ENCODE measurements around the gene MRPS23.

The MRPS23 gene

DNA sequence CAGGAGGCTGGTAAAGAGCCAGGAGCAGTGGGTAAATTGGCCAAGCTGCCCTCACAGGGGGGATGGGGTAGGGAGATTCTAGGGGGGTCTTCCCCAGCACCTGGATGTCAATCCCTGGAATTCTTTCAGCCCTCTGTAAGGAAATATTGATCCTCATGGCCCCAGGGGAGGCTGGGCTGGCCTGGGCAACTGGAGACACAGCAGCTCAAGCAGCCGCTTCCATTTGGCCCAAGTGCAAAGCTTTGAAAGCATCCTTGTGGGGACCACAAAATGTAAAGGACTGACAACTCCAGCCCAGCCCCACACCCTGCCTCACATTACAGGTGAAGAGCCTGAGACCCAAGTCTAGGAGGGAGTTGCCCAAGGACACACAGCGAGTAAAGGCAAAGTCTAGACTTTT is 39.4 kb upstream of the MRPS23 start:
- H3K4me1 ChIP-seq (ENCODE audit: control insufficient read depth, insufficient read depth, low read length): peaks cover 62% of the 10 kb centered on the region
- no peaks in the 10 kb centered on the region for H3K9me3 ChIP-seq (replicated peaks; ENCODE audit: low read length)
- H3K9ac ChIP-seq (ENCODE audit: low read depth, low read length): no peak overlapping the region
- H3K4me3 ChIP-seq (ENCODE audit: low read length): no peak overlapping the region
- no peak overlapping the region for H3K4me2 ChIP-seq (ENCODE audit: low read length)
- peaks cover 10% of the 10 kb centered on the region for H3K36me3 ChIP-seq (ENCODE audit: insufficient read depth, low read length)
- H3K27me3 ChIP-seq (ENCODE audit: control insufficient read depth, insufficient read depth, low read length): no peaks in the 10 kb centered on the region

DNA sequence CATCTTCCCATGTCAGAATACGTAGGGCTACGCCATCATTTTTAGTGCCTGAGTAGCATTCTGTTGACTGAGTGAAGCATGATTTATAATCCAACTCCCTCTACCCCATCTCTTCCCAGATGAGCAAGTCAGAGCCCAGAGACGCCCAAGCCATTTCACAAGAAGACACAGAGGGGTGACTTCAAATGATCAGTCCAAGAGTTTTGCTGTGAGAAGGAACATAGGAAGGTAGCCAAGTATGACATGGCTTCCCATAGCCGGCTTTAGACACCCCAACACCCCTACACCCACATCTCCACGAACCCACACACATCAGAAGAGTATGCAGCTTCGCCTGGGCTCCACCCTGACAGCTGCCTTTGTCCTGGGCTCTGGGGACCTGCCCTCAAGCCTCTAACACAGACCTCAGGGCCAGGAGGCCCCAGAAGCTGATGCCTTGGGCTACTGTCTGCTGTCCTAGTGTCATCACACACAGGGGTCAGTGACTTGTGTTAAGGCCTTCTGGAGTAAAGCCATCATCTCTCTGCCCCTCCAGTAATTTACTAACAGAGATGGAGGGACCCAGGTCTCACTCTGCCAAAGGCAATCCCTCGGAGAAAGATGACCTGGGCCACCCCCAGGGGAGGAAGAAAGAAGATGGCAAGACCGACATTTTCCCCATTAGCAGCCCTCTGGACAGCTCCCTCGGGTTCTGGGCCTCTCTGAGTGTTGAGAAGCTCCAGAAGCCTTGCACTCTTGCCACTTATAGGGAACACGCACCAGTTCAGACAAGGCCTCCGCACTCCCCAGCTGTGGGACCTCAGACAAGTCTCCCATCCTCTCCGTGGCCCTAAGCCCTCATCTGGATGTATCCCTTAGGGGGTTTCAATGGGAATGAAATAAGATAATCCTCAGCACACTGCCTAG is 38.7 kb upstream of the MRPS23 start:
- peaks cover 14% of the 10 kb centered on the region for H3K36me3 ChIP-seq (ENCODE audit: insufficient read depth, low read length)
- no peak overlapping the region for H3K9ac ChIP-seq (ENCODE audit: low read depth, low read length)
- no peaks in the 10 kb centered on the region for H3K9me3 ChIP-seq (replicated peaks; ENCODE audit: low read length)
- peaks cover 57% of the 10 kb centered on the region for H3K4me1 ChIP-seq (ENCODE audit: control insufficient read depth, insufficient read depth, low read length)
- H3K4me3 ChIP-seq (ENCODE audit: low read length): no peak overlapping the region
- H3K4me2 ChIP-seq (ENCODE audit: low read length): no peak overlapping the region
- H3K27me3 ChIP-seq (ENCODE audit: control insufficient read depth, insufficient read depth, low read length): no peaks in the 10 kb centered on the region

DNA sequence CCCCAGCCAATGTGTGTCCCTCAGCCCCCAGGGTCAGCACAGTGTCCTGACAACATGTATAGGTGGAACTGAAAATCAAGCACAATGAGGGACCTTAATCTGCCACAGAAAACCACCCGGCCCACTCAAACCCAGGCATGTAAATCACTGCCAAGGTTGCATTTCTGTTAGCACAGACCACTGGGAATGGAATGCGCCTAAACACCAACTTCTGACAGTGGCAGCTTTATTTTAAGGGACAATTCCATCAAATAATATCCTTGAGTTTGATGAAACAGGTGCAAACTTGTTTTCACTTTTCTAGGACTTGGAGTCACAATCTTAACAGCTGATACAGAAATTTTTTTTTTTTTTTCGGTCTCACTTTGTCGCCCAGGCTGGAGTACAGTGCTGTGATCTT is 37.3 kb upstream of the MRPS23 start:
- peaks cover 19% of the 10 kb centered on the region for H3K36me3 ChIP-seq (ENCODE audit: insufficient read depth, low read length)
- H3K4me3 ChIP-seq (ENCODE audit: low read length): no peak overlapping the region
- no peaks in the 10 kb centered on the region for H3K9me3 ChIP-seq (replicated peaks; ENCODE audit: low read length)
- peaks cover 45% of the 10 kb centered on the region for H3K4me1 ChIP-seq (ENCODE audit: control insufficient read depth, insufficient read depth, low read length)
- no peak overlapping the region for H3K4me2 ChIP-seq (ENCODE audit: low read length)
- H3K9ac ChIP-seq (ENCODE audit: low read depth, low read length): no peak overlapping the region
- H3K27me3 ChIP-seq (ENCODE audit: control insufficient read depth, insufficient read depth, low read length): no peaks in the 10 kb centered on the region

DNA sequence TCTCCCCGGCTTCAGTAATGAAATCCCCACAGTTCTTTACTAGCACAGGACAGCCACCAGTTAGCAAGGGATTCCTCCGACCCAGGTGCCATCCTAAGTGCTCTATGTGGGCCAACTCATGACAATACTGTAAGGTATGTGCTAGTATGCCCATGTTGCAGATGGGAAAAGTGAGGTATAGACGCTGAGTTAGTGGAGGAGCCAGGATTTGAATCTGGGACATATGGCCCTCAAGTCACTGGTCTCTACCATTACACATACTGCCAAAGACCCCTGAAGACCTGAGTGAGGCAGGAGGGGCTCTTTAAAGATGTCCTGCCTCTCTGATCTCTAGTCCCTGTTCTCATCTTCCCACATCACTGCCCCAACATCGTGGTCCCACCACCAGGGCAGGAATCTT is 36.2 kb upstream of the MRPS23 start:
- Histone ChIP-seq H3K9ac (ENCODE audit: low read depth, low read length) (no peak overlapping the region), H3K4me1 (ENCODE audit: control insufficient read depth, insufficient read depth, low read length) (peaks cover 44% of the 10 kb centered on the region), H3K36me3 (ENCODE audit: insufficient read depth, low read length) (peaks cover 19% of the 10 kb centered on the region), H3K4me3 (ENCODE audit: low read length) (no peak overlapping the region), H3K4me2 (ENCODE audit: low read length) (no peak overlapping the region), H3K9me3 (replicated peaks; ENCODE audit: low read length) (no peaks in the 10 kb centered on the region), H3K27me3 (ENCODE audit: control insufficient read depth, insufficient read depth, low read length) (no peaks in the 10 kb centered on the region)

DNA sequence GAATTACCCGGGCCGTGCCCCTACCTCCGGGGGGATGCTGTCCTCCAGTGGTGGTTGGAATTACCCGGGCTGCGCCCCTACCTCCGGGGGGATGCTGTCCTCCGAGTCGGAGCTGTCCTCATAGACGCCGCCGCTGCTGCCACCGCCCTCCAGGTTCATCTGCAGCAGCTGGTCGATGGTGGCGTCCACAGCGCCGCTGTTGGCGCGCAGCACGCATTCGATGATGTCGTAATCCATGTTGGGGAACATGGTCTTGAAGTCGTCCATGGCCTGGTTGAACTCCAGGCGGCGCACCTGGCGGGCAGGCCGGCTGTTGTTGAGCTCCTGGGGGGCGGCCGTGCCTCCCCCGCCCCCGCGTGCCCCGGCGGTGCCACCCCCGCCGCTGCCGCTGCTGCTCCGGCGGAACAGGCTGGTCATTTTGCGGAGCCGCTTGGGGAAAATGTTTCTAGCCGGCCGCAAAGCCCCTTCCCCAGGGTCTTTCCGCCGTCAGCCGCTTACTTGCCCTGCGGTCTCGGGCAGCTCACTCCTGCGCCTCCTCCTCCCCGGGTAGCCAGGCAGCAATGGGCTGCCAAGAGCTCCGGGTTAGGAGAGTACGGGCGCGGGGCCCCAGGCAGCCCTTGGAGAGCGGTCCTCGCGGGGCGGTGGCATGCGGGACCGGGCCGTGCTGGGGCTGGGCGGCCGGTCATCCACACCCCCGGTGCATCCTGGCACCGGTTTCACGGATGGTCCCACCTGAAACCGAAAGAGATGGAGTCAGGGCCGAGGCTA is 35.5 kb upstream of the MRPS23 start:
- Histone ChIP-seq H3K9me3 (replicated peaks; ENCODE audit: low read length) (no peaks in the 10 kb centered on the region), H3K27me3 (ENCODE audit: control insufficient read depth, insufficient read depth, low read length) (no peaks in the 10 kb centered on the region), H3K4me1 (ENCODE audit: control insufficient read depth, insufficient read depth, low read length) (peaks cover 42% of the 10 kb centered on the region), H3K36me3 (ENCODE audit: insufficient read depth, low read length) (peaks cover 20% of the 10 kb centered on the region), H3K9ac (ENCODE audit: low read depth, low read length) (no peak overlapping the region), H3K4me2 (ENCODE audit: low read length) (no peak overlapping the region), H3K4me3 (ENCODE audit: low read length) (no peak overlapping the region)

DNA sequence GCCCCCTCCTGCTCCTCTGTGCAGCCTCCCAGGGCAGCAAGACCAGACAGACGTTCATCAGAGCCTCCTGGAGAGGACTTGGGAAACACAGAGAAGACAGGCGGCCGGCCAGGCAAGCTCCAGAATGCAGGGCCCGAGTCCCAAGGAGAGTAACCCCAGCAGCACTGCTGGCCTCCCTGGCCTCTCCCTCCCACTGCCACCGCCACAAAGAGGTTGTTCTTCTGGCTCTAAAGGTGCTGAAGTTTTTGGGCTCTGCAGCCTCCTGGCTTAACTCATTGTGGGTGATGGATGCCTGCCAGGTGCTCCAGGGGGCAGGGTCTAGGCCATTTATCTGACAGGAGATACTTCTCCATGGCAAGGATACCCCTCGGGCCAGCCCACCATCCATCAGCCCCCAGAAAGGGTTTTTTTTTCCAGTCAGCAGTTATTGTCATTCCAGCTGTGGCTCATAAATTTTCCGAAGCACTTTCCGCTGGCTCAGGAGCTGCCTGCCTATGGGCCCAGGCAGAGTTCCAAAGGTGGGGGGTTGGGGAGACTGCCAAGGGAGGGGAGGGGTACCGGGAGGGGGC is 32.0 kb upstream of the MRPS23 start:
- Histone ChIP-seq H3K4me3 (ENCODE audit: low read length) (no peak overlapping the region), H3K4me2 (ENCODE audit: low read length) (no peak overlapping the region), H3K9me3 (replicated peaks; ENCODE audit: low read length) (no peaks in the 10 kb centered on the region), H3K36me3 (ENCODE audit: insufficient read depth, low read length) (peaks cover 33% of the 10 kb centered on the region), H3K27me3 (ENCODE audit: control insufficient read depth, insufficient read depth, low read length) (no peaks in the 10 kb centered on the region), H3K9ac (ENCODE audit: low read depth, low read length) (peak overlapping the region; percentile 31), H3K4me1 (ENCODE audit: control insufficient read depth, insufficient read depth, low read length) (peaks cover 45% of the 10 kb centered on the region)

DNA sequence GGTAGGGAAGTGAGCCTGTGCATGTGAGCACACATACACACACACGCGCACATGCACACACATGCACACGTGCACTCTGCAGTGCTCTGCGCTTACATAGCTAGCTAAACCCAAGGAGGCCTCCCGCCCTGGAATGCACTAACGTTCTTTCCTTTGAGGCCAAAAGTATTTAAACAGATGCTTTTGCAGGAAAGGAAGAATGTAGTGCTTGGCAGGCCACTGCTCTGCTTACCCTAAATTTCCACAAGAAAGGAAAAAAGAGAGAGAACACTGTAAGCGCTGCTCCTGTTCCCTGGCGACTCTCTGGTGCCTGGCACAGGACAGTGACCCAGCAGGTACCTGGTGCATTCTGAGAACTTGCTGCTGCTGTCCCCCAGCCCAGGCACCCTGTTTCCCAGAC is 31.3 kb upstream of the MRPS23 start:
- Histone ChIP-seq H3K4me1 (ENCODE audit: control insufficient read depth, insufficient read depth, low read length) (peaks cover 52% of the 10 kb centered on the region), H3K9me3 (replicated peaks; ENCODE audit: low read length) (no peaks in the 10 kb centered on the region), H3K36me3 (ENCODE audit: insufficient read depth, low read length) (peaks cover 40% of the 10 kb centered on the region), H3K9ac (ENCODE audit: low read depth, low read length) (peak overlapping the region; percentile 31), H3K4me2 (ENCODE audit: low read length) (no peak overlapping the region), H3K4me3 (ENCODE audit: low read length) (no peak overlapping the region), H3K27me3 (ENCODE audit: control insufficient read depth, insufficient read depth, low read length) (no peaks in the 10 kb centered on the region)

DNA sequence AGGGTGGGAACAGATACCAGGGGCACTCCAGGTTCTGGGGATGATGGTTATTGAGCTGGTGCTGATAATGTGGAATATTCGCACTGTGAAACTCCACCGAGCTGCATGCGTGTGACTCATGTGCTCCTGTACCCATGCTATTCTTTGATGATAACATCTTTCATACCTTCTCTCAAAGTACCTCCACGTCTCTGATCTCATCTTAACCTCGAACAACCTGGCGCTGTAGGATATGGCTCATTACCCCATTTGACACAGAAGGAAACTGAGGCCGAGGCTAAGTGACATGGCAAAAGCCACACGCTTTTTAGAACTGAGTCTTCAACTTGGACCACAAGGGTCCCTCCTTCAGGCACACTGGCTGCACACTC is 30.2 kb upstream of the MRPS23 start:
- Histone ChIP-seq H3K36me3 (ENCODE audit: insufficient read depth, low read length) (peaks cover 42% of the 10 kb centered on the region), H3K9ac (ENCODE audit: low read depth, low read length) (no peak overlapping the region), H3K4me2 (ENCODE audit: low read length) (no peak overlapping the region), H3K27me3 (ENCODE audit: control insufficient read depth, insufficient read depth, low read length) (no peaks in the 10 kb centered on the region), H3K9me3 (replicated peaks; ENCODE audit: low read length) (no peaks in the 10 kb centered on the region), H3K4me3 (ENCODE audit: low read length) (no peak overlapping the region), H3K4me1 (ENCODE audit: control insufficient read depth, insufficient read depth, low read length) (peaks cover 61% of the 10 kb centered on the region)

DNA sequence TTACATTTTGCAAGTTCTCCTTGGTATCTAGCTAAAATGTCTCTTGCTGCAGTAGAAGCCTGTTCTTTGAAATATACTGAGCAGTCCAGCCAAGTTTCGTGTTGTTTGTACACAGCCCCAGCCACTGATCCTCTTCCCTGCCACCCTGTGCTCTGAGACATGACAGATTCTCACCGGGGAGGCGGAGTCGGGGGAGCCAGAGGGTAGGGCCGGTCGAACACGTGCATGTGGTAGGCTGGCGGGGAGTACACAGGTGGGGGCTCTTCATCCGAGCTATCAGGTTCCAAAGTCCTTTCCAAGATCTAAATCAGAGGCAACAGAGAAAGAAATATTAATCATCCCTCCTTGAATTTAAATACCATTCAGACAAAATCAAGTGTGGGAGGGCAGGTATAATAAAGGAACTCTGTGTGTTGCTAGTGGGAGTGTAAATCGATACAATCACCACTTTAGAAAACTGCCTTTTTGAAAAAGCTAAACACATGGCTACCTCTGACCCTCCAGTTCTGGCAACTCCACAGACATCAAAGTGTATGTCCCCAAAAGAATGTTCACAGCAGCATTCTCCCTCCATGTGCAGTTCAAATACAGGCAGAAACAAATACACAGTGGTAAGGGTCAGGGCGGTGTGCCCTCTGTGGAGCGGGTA is 29.7 kb upstream of the MRPS23 start:
- H3K4me1 ChIP-seq (ENCODE audit: control insufficient read depth, insufficient read depth, low read length): peaks cover 65% of the 10 kb centered on the region
- H3K36me3 ChIP-seq (ENCODE audit: insufficient read depth, low read length): peaks cover 36% of the 10 kb centered on the region
- H3K9me3 ChIP-seq (replicated peaks; ENCODE audit: low read length): no peaks in the 10 kb centered on the region
- H3K9ac ChIP-seq (ENCODE audit: low read depth, low read length): peak overlapping the region; percentile 44
- no peak overlapping the region for H3K4me3 ChIP-seq (ENCODE audit: low read length)
- no peaks in the 10 kb centered on the region for H3K27me3 ChIP-seq (ENCODE audit: control insufficient read depth, insufficient read depth, low read length)
- peak overlapping the region; percentile 3 for H3K4me2 ChIP-seq (ENCODE audit: low read length)

DNA sequence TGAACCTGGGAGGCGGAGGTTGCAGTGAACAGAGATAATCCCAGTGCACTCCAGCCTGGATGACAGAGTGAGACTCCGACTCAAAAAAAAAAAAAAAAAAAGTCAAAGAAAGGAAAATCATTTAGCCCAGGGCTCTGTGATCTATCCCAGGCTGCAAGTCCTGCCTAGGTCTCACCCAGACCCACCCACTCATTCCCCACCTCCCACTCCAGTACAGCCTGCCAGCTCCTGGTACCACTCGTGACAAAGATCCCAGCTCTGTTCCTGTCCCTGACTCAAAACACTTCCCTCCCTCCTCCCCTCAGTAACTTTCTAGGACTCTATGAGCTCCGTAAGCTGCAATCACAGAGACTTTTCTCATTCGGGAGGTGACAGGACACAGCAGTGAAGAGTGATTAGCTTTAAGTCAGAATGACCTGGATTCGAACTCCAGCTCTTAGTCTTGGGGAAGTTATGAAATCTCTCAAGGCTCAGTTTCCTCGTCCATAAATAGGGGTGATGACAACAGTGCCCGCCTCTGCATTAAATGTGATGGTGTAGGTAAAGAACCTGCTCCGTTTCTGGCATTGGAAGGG is 28.0 kb upstream of the MRPS23 start:
- H3K4me2 ChIP-seq (ENCODE audit: low read length): no peak overlapping the region
- H3K4me1 ChIP-seq (ENCODE audit: control insufficient read depth, insufficient read depth, low read length): peaks cover 82% of the 10 kb centered on the region
- H3K9me3 ChIP-seq (replicated peaks; ENCODE audit: low read length): no peaks in the 10 kb centered on the region
- H3K4me3 ChIP-seq (ENCODE audit: low read length): no peak overlapping the region
- no peaks in the 10 kb centered on the region for H3K27me3 ChIP-seq (ENCODE audit: control insufficient read depth, insufficient read depth, low read length)
- peaks cover 43% of the 10 kb centered on the region for H3K36me3 ChIP-seq (ENCODE audit: insufficient read depth, low read length)
- no peak overlapping the region for H3K9ac ChIP-seq (ENCODE audit: low read depth, low read length)

DNA sequence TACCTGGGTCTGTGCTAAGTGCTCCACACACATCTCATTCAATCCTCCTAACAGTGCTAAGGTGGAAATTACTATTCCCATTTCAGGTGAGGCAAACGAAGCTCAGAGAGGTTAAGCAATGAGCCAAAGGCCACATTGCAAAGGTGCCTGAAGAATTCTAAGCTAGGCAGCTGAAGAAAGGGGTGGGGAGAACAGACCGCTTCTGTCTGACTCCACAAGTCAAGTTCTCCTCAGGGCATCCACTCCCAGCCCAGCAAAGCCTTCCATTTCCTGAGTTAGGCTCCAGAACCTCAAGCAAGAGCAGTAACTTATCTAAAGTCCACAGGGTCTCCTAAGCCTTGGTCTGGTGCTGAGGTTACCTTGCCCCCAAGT is 27.0 kb upstream of the MRPS23 start:
- Histone ChIP-seq H3K4me1 (ENCODE audit: control insufficient read depth, insufficient read depth, low read length) (peaks cover 80% of the 10 kb centered on the region), H3K9ac (ENCODE audit: low read depth, low read length) (no peak overlapping the region)

More for the DNA sequence above, 27.0 kb upstream of the MRPS23 start:
- no peak overlapping the region for H3K4me2 ChIP-seq (ENCODE audit: low read length)
- H3K27me3 ChIP-seq (ENCODE audit: control insufficient read depth, insufficient read depth, low read length): no peaks in the 10 kb centered on the region
- H3K4me3 ChIP-seq (ENCODE audit: low read length): no peak overlapping the region
- peaks cover 48% of the 10 kb centered on the region for H3K36me3 ChIP-seq (ENCODE audit: insufficient read depth, low read length)
- H3K9me3 ChIP-seq (replicated peaks; ENCODE audit: low read length): no peaks in the 10 kb centered on the region

All from skeletal muscle satellite cell (primary cell).